Muscle layer of duodenum (tissue), 2 donors: ENCODE measurements around the gene SMAD9.
A peak's percentile ranks its signal among the peaks of the same experiment; 100 is the strongest.

Experiments
- H3K27ac ChIP-seq: one replicate; pipeline ENCODE4 v1.7.0; 2013; ENCODE audit warnings: mild to moderate bottlenecking, low read length
- H3K27me3 ChIP-seq: one replicate; pipeline ENCODE4 v1.7.0; 2013; ENCODE audit warnings: low read depth, mild to moderate bottlenecking, control low read depth, low read length
- H3K36me3 ChIP-seq, 2 donors: one replicate each; pipeline ENCODE4 v1.7.0; 2013; ENCODE audit warnings: low read length in 2 of 2, control low read depth in 1 of 2, mild to moderate bottlenecking in 1 of 2; ENCODE audit not compliant: insufficient read depth in 2 of 2, control insufficient read depth in 1 of 2
- H3K4me1 ChIP-seq, 2 donors: one replicate each; pipeline ENCODE4 v1.7.0; 2013; ENCODE audit warnings: low read length in 2 of 2, mild to moderate bottlenecking in 2 of 2, control low read depth in 1 of 2, moderate library complexity in 1 of 2; ENCODE audit not compliant: insufficient read depth in 2 of 2, control insufficient read depth in 1 of 2
- H3K4me3 ChIP-seq, 2 donors: one replicate each; pipeline ENCODE4 v1.7.0; 2013; ENCODE audit warnings: low read length in 2 of 2, low read depth in 1 of 2, mild to moderate bottlenecking in 1 of 2
- H3K9me3 ChIP-seq, 2 donors: one replicate each; pipeline ENCODE4 v1.7.0; 2013; ENCODE audit warnings: low read length in 2 of 2, control low read depth in 1 of 2, mild to moderate bottlenecking in 1 of 2; ENCODE audit not compliant: control insufficient read depth in 1 of 2
- donor health status: healthy.

The SMAD9 gene

DNA sequence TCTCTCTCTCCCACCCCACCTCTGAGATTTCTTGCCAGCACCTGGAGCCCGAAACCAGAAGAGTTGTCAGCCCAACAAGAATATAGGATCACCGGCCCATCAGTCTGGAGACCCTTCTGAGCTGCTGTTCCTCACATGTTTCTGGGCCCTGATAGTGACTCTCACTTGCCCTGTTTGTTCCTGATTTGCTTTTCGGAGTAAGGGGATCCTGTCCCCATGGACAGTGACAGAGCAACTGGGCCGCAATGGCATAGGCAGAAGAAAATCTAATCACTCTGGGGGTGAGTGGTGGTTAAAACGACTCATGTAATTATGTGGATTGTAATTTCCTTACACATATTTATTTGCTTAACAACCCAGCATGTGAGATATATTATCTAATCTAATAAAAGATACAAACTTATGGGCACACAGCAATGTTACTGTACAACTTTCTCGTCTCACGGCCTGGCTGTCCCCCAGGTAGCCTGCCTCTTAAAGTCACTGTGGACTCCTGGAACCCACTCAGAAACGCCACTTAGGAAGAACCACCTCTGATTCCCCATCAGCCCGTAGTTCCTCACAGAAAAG is 663 bp upstream of the SMAD9 start:
- no peak overlapping the region for H3K27ac ChIP-seq
- no peaks in the 10 kb centered on the region for H3K36me3 ChIP-seq
- H3K27me3 ChIP-seq = no peaks in the 10 kb centered on the region
- peaks cover 3 to 24% of the 10 kb centered on the region in 2 donors for H3K4me1 ChIP-seq
- no peaks in the 10 kb centered on the region for H3K9me3 ChIP-seq
- H3K4me3 ChIP-seq = peak overlapping the region in 1 of 2 donors; percentile 39

DNA sequence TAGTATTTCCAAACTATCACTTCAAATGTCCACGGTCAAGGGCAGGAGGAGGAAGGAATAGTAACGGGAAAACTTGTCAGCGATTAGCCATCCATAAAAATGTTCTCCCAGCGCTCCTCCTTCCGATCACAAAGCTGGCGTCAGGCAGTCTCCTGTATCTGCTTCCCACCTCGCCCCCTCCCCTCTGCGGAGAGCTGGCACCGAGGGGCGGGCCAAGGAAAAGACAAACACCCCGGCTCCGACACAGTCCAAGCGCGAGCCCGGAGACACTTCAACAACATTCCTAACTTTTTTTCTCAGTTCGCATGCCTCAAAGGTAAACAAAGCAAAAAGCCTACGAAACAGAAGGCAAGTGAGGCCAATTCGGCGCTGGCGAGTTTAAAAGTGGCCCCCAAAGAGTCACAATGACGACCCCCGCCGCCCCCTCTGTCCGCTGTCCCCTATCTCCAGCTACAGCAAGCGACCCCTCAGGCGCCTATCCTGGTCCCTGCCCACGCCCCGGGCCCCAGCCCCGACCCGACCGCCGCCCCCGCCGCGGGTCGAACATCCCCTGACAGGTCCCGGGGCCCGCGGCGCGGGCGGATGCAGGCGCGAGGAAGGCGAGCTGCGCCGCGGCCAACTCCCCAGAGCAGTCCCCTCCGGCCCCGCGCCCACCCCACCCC is 736 bp downstream of the SMAD9 start:
- Histone ChIP-seq H3K4me1 (peaks cover 3 to 28% of the 10 kb centered on the region in 2 donors), H3K4me3 (peak overlapping the region; percentile 63 to 73), H3K27ac (peak overlapping the region; percentile 71), H3K27me3 (no peaks in the 10 kb centered on the region), H3K9me3 (no peaks in the 10 kb centered on the region), H3K36me3 (no peaks in the 10 kb centered on the region)

DNA sequence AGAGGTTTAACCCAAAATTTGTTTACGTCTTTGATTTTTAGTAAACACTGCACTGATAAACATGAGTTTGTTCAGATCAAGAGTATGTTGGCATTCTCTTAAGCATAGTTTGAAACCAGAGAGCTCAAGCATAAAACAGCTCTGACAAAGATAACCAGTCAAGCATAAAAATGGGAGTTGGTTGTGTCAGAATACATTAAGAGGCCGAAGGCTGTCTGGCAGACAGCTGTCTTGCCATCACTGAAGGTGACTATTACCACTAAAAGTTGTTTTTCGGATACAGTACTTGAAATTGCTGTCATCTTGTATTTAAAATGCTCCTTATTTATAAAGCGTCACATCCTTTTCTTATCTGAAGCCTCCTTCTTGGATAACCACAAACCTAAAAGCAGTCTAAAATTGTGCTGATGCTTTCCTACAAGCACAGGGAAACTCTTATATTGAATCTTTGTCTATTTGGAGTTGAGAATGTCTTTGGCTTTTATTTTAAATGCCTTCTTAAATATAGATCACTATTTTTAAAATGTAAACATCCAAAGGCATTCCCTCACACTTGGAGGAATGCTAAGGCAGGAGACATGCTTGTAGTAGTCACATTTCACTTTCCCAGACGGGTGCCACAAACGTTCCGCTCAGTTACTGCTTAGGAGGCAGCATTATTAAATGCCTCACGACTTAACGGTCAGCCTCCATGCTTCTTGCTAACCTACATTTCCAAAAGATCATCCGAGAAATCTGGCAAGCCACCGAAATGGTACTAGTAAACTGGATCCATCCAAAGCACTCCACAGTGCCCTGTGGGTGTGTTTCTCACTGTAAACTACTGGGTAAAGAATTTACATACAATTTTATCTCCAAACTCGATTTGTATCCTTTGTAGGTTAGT is 1.5 kb downstream of the SMAD9 start:
- Histone ChIP-seq H3K4me1 (peaks cover 3 to 28% of the 10 kb centered on the region in 2 donors), H3K9me3 (no peaks in the 10 kb centered on the region), H3K36me3 (no peaks in the 10 kb centered on the region), H3K27me3 (no peaks in the 10 kb centered on the region), H3K4me3 (peak overlapping the region; percentile 63 to 73), H3K27ac (peak overlapping the region; percentile 71)

DNA sequence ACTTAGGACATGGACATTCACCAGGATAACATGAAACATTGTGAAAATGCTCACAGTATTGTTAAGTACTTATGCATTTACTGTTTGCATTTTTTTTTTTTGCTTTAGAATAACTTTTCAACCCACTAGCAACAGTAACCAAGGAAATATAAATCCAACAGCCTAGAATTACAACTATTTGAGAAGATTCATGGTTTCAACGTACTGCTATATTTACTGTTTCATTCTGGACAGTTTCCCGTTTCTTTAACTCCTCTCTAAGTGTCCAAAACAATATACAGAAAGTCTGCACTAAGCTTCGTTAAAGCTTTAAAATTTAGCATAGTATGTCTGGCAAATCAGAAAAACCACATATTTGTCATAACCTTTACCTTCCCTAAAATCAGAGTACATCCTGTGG is 2.7 kb downstream of the SMAD9 start:
- Histone ChIP-seq H3K27me3 (no peaks in the 10 kb centered on the region), H3K4me3 (no peak overlapping the region), H3K27ac (no peak overlapping the region), H3K4me1 (peaks cover 3 to 28% of the 10 kb centered on the region in 2 donors), H3K36me3 (no peaks in the 10 kb centered on the region), H3K9me3 (no peaks in the 10 kb centered on the region)

DNA sequence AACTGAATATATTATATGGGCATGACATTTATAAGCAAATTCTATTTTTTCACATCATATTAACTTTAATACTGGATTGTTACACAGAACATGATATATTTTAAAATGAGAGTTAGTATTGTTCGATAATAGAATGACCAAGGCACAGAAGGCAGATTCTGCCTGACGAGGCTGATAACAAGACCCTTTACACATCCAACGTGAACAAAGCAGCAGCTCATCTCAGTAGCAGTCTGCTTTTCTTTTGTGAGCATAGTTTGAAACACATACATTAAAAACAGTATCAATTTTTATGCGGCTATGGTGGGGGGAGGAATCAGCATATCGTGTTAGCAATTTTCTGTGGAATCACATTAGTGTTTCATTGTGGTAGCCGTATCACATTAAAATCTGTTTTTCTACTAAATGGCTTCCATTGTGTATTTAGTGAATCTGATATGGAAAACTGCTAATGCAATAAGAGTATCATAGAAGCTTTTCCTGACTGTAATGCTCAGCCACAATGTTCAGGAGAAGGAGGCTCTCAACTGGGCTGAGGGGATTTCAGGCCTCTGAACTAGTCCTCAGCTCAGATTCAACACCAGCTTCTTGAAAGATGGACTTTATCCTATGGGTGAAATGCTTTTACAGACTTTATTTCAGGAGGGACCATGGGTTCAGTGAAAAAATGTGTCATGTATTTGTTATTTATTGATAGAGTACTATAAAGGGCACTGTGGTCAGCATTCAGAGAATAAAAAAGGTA is 4.0 kb downstream of the SMAD9 start:
- Histone ChIP-seq H3K27me3 (no peaks in the 10 kb centered on the region), H3K9me3 (no peaks in the 10 kb centered on the region), H3K4me3 (no peak overlapping the region), H3K27ac (no peak overlapping the region), H3K36me3 (no peaks in the 10 kb centered on the region), H3K4me1 (peaks cover 3 to 28% of the 10 kb centered on the region in 2 donors)

DNA sequence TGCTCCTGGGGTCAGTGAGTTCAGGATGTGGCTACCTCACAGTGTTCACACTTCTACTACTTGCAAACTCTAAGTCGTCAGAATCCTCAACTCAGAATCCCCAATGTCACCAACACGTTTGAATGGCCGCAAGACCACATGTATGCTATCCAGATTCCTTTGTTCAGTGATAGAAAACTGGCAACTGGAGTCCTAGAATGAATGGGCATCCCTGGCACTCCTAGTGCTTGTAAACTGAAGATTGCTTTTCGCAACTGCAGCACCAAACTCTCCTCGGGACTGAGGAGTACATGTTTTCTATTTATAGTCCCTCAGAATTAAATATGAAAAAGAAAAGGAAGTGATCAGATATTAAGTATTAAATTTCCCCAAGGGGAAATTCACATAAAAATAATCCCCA is 4.9 kb downstream of the SMAD9 start:
- no peaks in the 10 kb centered on the region for H3K36me3 ChIP-seq
- no peaks in the 10 kb centered on the region for H3K9me3 ChIP-seq
- no peaks in the 10 kb centered on the region for H3K27me3 ChIP-seq
- peaks cover 3 to 24% of the 10 kb centered on the region in 2 donors for H3K4me1 ChIP-seq
- H3K27ac ChIP-seq = no peak overlapping the region
- no peak overlapping the region for H3K4me3 ChIP-seq

DNA sequence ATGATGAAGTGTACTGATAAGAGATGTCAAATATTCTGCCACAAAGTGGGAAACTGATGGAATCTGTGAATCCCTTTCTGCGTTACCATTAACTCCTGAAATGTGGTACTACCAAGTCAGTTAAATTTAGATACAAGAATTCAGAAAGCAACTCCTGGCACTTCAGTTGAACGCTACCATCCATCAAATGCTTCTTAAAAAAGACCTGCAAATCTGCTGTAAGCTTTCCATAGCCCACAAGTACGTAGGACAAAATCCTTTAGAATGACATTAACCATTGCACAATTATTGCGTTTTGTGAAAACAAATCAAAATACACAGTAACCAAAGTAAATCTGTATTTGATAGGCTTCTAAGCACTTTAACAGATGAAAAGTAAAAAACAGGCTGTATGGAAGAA is 5.4 kb downstream of the SMAD9 start:
- Histone ChIP-seq H3K36me3 (no peaks in the 10 kb centered on the region), H3K4me1 (peaks cover 3 to 24% of the 10 kb centered on the region in 2 donors), H3K27ac (no peak overlapping the region)

DNA sequence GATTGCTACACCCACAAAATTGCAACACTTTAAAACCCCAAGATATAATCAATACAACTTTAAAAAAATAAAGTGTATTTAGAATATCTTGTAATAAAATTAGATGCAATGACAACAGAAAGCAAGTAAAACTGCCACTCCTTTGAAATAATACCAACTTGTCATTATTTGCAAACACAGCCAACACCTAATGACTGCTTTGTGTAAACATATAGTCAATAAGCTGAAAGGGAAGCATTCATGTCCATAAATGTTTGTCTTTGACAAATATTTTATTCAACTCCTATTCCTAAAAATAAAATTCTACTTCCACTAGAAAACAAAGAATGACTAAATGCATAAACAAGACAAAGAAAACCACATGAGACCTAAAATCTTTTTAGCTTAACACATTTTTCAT is 6.6 kb downstream of the SMAD9 start:
- H3K4me3 ChIP-seq = no peak overlapping the region
- H3K36me3 ChIP-seq = no peaks in the 10 kb centered on the region
- H3K9me3 ChIP-seq = no peaks in the 10 kb centered on the region
- H3K27me3 ChIP-seq = no peaks in the 10 kb centered on the region
- H3K27ac ChIP-seq = no peak overlapping the region
- H3K4me1 ChIP-seq = peaks cover 3 to 24% of the 10 kb centered on the region in 2 donors

More for the DNA sequence above, 5.4 kb downstream of the SMAD9 start:
- H3K4me3 ChIP-seq = no peak overlapping the region
- H3K9me3 ChIP-seq = no peaks in the 10 kb centered on the region
- H3K27me3 ChIP-seq = no peaks in the 10 kb centered on the region

DNA sequence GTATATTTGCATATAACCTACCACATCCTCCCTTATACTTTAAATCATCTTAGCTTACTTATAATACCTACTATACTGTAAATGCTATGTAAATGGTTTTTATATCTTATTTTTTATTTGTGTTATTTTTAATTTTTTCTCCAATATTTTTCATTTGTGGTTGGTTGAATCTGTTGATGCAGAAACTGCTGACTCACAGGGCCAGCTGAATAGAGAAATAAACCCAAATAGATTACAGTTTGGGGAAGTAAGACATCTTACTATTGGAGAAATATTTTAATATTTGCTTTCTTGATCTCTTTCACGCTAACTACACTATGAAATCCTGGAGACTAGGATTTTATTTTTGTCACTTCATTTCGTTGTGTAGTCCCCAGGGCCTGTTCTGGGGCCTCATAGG is 7.1 kb downstream of the SMAD9 start:
- no peaks in the 10 kb centered on the region for H3K36me3 ChIP-seq
- H3K4me1 ChIP-seq = peaks cover 3 to 20% of the 10 kb centered on the region in 2 donors
- no peaks in the 10 kb centered on the region for H3K9me3 ChIP-seq
- H3K4me3 ChIP-seq = no peak overlapping the region
- no peaks in the 10 kb centered on the region for H3K27me3 ChIP-seq
- H3K27ac ChIP-seq = no peak overlapping the region

DNA sequence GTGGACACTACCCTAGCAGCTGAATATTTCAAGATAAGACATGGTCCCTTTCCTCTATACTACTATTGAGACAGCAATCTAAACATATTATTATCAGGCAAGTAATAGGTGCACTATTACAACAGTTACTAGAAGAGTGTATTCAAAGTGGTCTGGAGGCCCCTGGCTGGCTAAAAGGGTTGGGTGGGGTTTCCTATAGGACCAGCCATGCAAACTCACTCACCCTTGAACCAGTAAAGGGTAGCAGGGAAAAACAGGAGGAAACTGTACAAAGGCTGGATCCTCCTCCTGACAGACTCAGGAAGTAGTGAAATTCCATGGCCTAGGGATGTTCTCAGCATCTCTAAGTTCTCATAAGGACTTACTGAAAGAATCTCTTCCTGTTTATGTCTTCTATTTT is 7.7 kb downstream of the SMAD9 start:
- no peak overlapping the region for H3K4me3 ChIP-seq
- H3K27me3 ChIP-seq = no peaks in the 10 kb centered on the region
- peaks cover 0 to 14% of the 10 kb centered on the region in 2 donors for H3K4me1 ChIP-seq
- no peaks in the 10 kb centered on the region for H3K9me3 ChIP-seq
- no peaks in the 10 kb centered on the region for H3K36me3 ChIP-seq
- no peak overlapping the region for H3K27ac ChIP-seq

DNA sequence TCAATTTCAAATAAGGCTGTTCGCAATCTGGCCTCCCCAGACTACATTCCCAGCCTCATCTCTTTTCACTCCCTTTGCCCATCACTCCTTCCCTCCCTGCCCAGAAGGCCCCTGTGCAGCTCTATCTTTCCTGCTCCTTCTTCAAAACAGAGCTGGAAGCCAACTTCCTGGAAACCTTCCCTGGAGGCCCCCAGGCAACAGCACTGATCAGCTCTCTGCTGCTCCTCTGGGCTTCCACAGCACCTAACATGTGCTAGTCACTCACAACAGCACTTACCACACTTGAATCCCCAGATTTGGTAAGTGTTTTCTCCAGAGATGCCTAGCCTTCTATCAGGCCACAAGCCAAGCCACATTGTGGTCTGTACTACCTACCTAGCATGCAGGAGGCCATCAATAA is 9.5 kb downstream of the SMAD9 start:
- Histone ChIP-seq H3K27ac (no peak overlapping the region), H3K27me3 (no peaks in the 10 kb centered on the region), H3K4me1 (peaks cover 0 to 5% of the 10 kb centered on the region in 2 donors), H3K4me3 (no peak overlapping the region), H3K36me3 (no peaks in the 10 kb centered on the region), H3K9me3 (no peaks in the 10 kb centered on the region)
